IgD-negative memory B cell (primary cell): Measurements from ENCODE around the gene OR2AJ1. TPM values are rescaled to one million over a fixed set of nuclear protein-coding genes. Genes with fewer than 3 reads are reported as not detected.
A peak's percentile ranks its signal among the peaks of the same experiment; 100 is the strongest.
"Not testable (repeated sequence)": the region's sequence is repeated elsewhere in the genome, so short reads cannot be mapped to it uniquely, and the experiment has no call there.

Experiments
- H3K27ac Mint-ChIP-seq, 3 donors: one replicate each; pipeline ENCODE4 v1.8.0; 2020 to 2022; ENCODE audit warnings: mild to moderate bottlenecking in 3 of 3, mixed read lengths in 3 of 3, moderate library complexity in 1 of 3
- H3K27me3 Mint-ChIP-seq: one replicate; pipeline ENCODE4 v1.8.0; 2021; ENCODE audit warnings: mixed read lengths
- H3K36me3 Mint-ChIP-seq: one replicate; pipeline ENCODE4 v1.8.0; 2020; ENCODE audit warnings: mild to moderate bottlenecking, mixed read lengths
- H3K4me1 Mint-ChIP-seq, 3 donors: one replicate each; pipeline ENCODE4 v1.8.0; 2020 to 2022; ENCODE audit warnings: mixed read lengths in 3 of 3, mild to moderate bottlenecking in 1 of 3
- H3K4me3 Mint-ChIP-seq, 4 donors: one replicate each; pipeline ENCODE4 v1.8.0; 2020 to 2022; ENCODE audit warnings: mild to moderate bottlenecking in 4 of 4, mixed read lengths in 4 of 4, moderate library complexity in 3 of 4
- H3K9me3 Mint-ChIP-seq, 3 donors: one replicate each; pipeline ENCODE4 v1.8.0; 2020 to 2021; ENCODE audit warnings: mixed read lengths in 3 of 3, mild to moderate bottlenecking in 1 of 3
- polyA plus RNA-seq: library from polyadenylated mRNA; unstranded; fragments of 300-500 nt; fragmentation: Illumina TruSeq; gene quantifications from one replicate; pipeline ENCODE4 v1.2.3, GENCODE V29; 2021

The OR2AJ1 gene
- polyA plus RNA-seq, 1 donor from 2014 or later = not detected

DNA sequence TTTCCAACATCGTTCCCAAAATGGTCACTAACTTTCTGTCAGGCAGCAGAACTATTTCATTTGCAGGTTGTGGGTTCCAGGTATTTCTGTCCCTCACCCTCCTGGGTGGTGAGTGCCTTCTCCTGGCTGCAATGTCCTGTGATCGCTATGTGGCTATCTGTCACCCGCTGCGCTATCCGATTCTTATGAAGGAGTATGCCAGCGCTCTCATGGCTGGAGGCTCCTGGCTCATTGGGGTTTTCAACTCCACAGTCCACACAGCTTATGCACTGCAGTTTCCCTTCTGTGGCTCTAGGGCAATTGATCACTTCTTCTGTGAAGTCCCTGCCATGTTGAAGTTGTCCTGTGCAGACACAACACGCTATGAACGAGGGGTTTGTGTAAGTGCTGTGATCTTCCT lies 9.3 kb downstream of the OR2AJ1 start:
- Mint-ChIP-seq H3K27me3 (no peaks in the 10 kb centered on the region), H3K9me3 (peaks cover 0 to 2% (median 0%) of the 10 kb centered on the region in 3 donors), H3K36me3 (no peaks in the 10 kb centered on the region), H3K4me3 (no peak overlapping the region), H3K27ac (no peak overlapping the region), H3K4me1 (no peaks in the 10 kb centered on the region)

GRCh38 chr1:247935781-247936180 lies 11.1 kb downstream of the OR2AJ1 start:
- Mint-ChIP-seq H3K4me1 (no peaks in the 10 kb centered on the region), H3K4me3 (no peak overlapping the region), H3K27ac (no peak overlapping the region), H3K9me3 (peaks cover 0 to 2% (median 0%) of the 10 kb centered on the region in 3 donors), H3K27me3 (no peaks in the 10 kb centered on the region), H3K36me3 (no peaks in the 10 kb centered on the region)

GRCh38 chr1:247936415-247936814 lies 11.7 kb downstream of the OR2AJ1 start:
- peaks cover 0 to 5% (median 0%) of the 10 kb centered on the region in 3 donors for H3K4me1 Mint-ChIP-seq
- H3K4me3 Mint-ChIP-seq = peak overlapping the region in 1 of 4 donors; percentile 77
- no peak overlapping the region for H3K27ac Mint-ChIP-seq
- no peaks in the 10 kb centered on the region for H3K27me3 Mint-ChIP-seq
- peaks cover 0 to 2% (median 0%) of the 10 kb centered on the region in 3 donors for H3K9me3 Mint-ChIP-seq
- no peaks in the 10 kb centered on the region for H3K36me3 Mint-ChIP-seq

- Mint-ChIP-seq H3K27ac (peak overlapping the region in 1 of 3 donors; percentile 83), H3K4me3 (peak overlapping the region; percentile 76 to 90 (median 78))
- not testable (repeated sequence) for H3K27me3 Mint-ChIP-seq, H3K4me1 Mint-ChIP-seq, H3K9me3 Mint-ChIP-seq, H3K36me3 Mint-ChIP-seq
These were observed 12.5 kb downstream of the OR2AJ1 start for GRCh38 chr1:247936965-247937734.

- H3K27me3 Mint-ChIP-seq = no peaks in the 10 kb centered on the region
- H3K4me1 Mint-ChIP-seq = peaks cover 0 to 5% (median 0%) of the 10 kb centered on the region in 3 donors
- H3K36me3 Mint-ChIP-seq = no peaks in the 10 kb centered on the region
- peaks cover 2 to 4% (median 4%) of the 10 kb centered on the region in 3 donors for H3K9me3 Mint-ChIP-seq
- H3K27ac Mint-ChIP-seq = no peak overlapping the region
- no peak overlapping the region for H3K4me3 Mint-ChIP-seq
These were observed 17.9 kb downstream of the OR2AJ1 start for GRCh38 chr1:247942624-247943023.

- Mint-ChIP-seq H3K4me3 (no peak within 1 kb of the TSS), H3K27ac (no peak within 1 kb of the TSS), H3K27me3 (peaks cover 3% of the 10 kb centered on the region), H3K9me3 (peaks cover 3 to 5% (median 4%) of the 10 kb centered on the region in 3 donors), H3K36me3 (no peaks in the 10 kb centered on the region), H3K4me1 (no peaks in the 10 kb centered on the region)
These were observed 23.9 kb downstream of the OR2AJ1 start, which contains the start of gene OR2L8 for GRCh38 chr1:247948558-247948957. OR2L8 (plus strand) TSS chr1:247948858; CDS start chr1:247948858, 0 bp downstream.

GRCh38 chr1:247953408-247953807 lies 28.7 kb downstream of the OR2AJ1 start:
- Mint-ChIP-seq H3K27ac (no peak overlapping the region), H3K36me3 (no peaks in the 10 kb centered on the region), H3K9me3 (peaks cover 3 to 6% (median 3%) of the 10 kb centered on the region in 3 donors), H3K27me3 (peaks cover 3% of the 10 kb centered on the region), H3K4me1 (no peaks in the 10 kb centered on the region), H3K4me3 (no peak overlapping the region)

GRCh38 chr1:247961791-247962190 lies 37.1 kb downstream of the OR2AJ1 start:
- H3K27ac Mint-ChIP-seq = no peak overlapping the region
- peaks cover 2% of the 10 kb centered on the region for H3K27me3 Mint-ChIP-seq
- H3K4me1 Mint-ChIP-seq = peaks cover 6 to 14% (median 7%) of the 10 kb centered on the region in 3 donors
- H3K4me3 Mint-ChIP-seq = no peak overlapping the region
- H3K9me3 Mint-ChIP-seq = peaks cover 4 to 10% (median 6%) of the 10 kb centered on the region in 3 donors
- no peaks in the 10 kb centered on the region for H3K36me3 Mint-ChIP-seq

DNA sequence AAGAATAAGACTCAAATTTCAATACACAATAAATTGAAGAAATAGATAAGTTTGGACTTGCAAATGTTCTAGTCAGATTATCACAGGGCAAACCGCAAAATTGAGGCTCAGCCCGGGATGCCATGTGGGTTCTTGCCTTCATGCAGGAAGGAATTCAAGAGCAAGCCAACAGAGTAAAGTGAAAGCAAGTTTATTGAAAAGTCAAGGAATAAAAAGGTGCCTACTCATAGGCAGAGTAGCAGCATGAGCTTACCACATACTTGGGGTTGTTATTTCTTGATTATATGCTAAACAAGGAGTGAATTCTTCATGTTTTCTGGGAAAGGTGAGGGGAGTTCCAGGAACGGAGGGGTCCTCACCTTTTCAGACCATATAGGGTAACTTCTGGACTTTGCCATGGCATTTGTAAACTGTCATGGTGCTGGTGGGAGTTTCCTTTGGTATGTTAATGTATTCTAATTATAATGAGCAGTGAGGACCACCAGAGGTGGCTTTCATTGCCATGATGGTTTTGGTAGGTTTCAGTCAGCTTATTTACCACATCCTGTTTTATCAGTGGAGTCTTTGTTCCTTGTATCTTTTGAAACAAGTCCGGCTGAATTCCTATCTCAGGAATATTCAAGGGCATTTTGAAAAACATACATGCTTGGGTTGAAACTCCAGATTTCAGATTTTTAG lies 38.4 kb downstream of the OR2AJ1 start:
- H3K27me3 Mint-ChIP-seq = peaks cover 2% of the 10 kb centered on the region
- H3K9me3 Mint-ChIP-seq = peaks cover under 1 to 7% (median 4%) of the 10 kb centered on the region in 3 donors
- H3K27ac Mint-ChIP-seq = no peak overlapping the region
- H3K36me3 Mint-ChIP-seq = no peaks in the 10 kb centered on the region
- peaks cover 11 to 20% (median 12%) of the 10 kb centered on the region in 3 donors for H3K4me1 Mint-ChIP-seq
- no peak overlapping the region for H3K4me3 Mint-ChIP-seq

GRCh38 chr1:247964933-247965332 lies 40.2 kb downstream of the OR2AJ1 start, which contains the start of gene OR2AK2:
OR2AK2 (plus strand) TSS chr1:247965233; CDS start chr1:247965377, 144 bp downstream.
- Mint-ChIP-seq H3K4me3 (no peak within 1 kb of the TSS), H3K27me3 (peaks cover 2% of the 10 kb centered on the region), H3K27ac (no peak within 1 kb of the TSS), H3K4me1 (peaks cover 11 to 20% (median 11%) of the 10 kb centered on the region in 3 donors), H3K9me3 (peaks cover 3 to 7% (median 4%) of the 10 kb centered on the region in 3 donors), H3K36me3 (no peaks in the 10 kb centered on the region)

DNA sequence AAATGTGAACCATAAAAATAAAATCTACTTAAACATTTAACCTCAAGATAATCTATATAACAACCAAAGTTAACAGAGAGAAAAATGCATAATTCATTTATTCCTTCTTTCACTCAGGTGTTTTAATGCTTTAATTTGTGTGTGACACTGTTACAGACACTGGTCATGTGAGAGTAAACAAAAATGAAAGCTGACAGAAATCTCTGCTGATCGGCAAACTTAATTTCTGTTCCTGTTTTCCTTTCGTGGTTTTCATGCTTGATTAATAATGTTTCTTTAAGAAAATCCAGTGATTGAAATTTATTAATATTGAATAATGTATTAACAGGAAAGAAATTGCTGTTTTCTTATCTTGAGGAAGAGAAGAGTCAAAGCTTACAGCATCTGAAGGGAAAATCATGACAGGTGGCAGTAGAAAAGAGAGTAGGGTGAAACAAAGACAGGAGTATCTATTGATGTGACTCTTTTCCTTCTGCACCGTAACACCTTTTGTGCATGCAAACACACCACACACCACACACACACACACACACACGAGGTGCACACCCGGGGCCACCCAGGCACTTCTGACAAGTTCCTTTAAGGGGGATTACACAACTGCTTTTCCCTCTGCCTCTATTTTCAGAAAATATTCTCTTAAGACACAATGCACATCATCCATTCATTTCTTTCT lies 42.0 kb downstream of the OR2AJ1 start:
- H3K27me3 Mint-ChIP-seq = no peaks in the 10 kb centered on the region
- H3K27ac Mint-ChIP-seq = peak overlapping the region; percentile 7 to 57 (median 53)
- peak overlapping the region; percentile 17 to 81 (median 50) for H3K4me3 Mint-ChIP-seq
- peaks cover 2 to 3% (median 3%) of the 10 kb centered on the region in 3 donors for H3K9me3 Mint-ChIP-seq
- H3K36me3 Mint-ChIP-seq = no peaks in the 10 kb centered on the region
- peaks cover 11 to 17% (median 11%) of the 10 kb centered on the region in 3 donors for H3K4me1 Mint-ChIP-seq

Other genes with a start within 250 kb of the OR2AJ1 start
- gene OR13G1, start 245.2 kb upstream of the OR2AJ1 start, polyA plus RNA-seq = not detected
- not detected for gene OR6F1, start 208.2 kb upstream of the OR2AJ1 start, polyA plus RNA-seq
- not detected for gene OR14K1, start 186.3 kb upstream of the OR2AJ1 start, polyA plus RNA-seq
- gene OR14A2, start 176.7 kb upstream of the OR2AJ1 start, polyA plus RNA-seq = not detected
- not detected for gene OR1C1, start 164.3 kb upstream of the OR2AJ1 start, polyA plus RNA-seq
- gene OR14A16, start 100.8 kb upstream of the OR2AJ1 start, polyA plus RNA-seq = not detected
- gene OR11L1, start 83.0 kb upstream of the OR2AJ1 start, polyA plus RNA-seq = not detected
- 0.95 TPM for gene TRIM58, start 67.7 kb upstream of the OR2AJ1 start, polyA plus RNA-seq
- 0.91 TPM for gene OR2W3, start 29.3 kb upstream of the OR2AJ1 start, polyA plus RNA-seq
- gene OR2T8, start 4.6 kb upstream of the OR2AJ1 start, polyA plus RNA-seq = not detected
- not detected for gene OR2L8, start 24.0 kb downstream of the OR2AJ1 start, polyA plus RNA-seq
- not detected for gene OR2AK2, start 40.3 kb downstream of the OR2AJ1 start, polyA plus RNA-seq
- gene OR2L5, start 88.8 kb downstream of the OR2AJ1 start, polyA plus RNA-seq = not detected
- not detected for gene OR2L2, start 105.2 kb downstream of the OR2AJ1 start, polyA plus RNA-seq
- gene OR2L3, start 121.9 kb downstream of the OR2AJ1 start, polyA plus RNA-seq = not detected
- 0.39 TPM for gene OR2L13, start 170.3 kb downstream of the OR2AJ1 start, polyA plus RNA-seq
- not detected for gene OR2M5, start 220.3 kb downstream of the OR2AJ1 start, polyA plus RNA-seq
- gene OR2M2, start 249.9 kb downstream of the OR2AJ1 start, polyA plus RNA-seq = not detected